ENCODE measurements around the gene HDLBP.

HDLBP gene

GRCh38 chr2:241195506-241196130, 119.9 kb downstream of the HDLBP start:
- DNase-seq (ENCODE audit: low read depth): no peak

DNA sequence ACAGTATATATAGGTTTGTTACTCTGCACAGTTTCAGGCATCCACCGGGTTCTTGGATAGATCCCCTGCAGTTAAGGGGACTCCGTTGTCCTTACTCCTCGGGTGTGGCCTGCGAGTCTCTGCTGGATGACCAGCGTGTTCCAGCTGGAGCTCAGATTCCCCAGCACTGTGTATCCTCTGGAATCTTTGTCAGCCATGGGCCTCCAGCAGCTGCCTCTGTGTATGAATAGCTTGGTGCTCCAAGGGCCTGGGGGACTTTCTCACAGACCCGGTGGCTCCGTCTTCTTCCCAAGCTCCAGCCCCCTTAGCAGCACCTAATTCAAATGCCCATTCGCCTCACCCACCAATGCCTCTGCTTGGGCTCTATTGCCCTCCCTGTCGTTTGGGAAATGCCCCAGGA, 120.7 kb downstream of the HDLBP start:
- no peak for DNase-seq (ENCODE audit: low read depth)

- DNase-seq (ENCODE audit: low read depth): no peak
Observed at GRCh38 chr2:241193271-241193670, 122.2 kb downstream of the HDLBP start.

DNA sequence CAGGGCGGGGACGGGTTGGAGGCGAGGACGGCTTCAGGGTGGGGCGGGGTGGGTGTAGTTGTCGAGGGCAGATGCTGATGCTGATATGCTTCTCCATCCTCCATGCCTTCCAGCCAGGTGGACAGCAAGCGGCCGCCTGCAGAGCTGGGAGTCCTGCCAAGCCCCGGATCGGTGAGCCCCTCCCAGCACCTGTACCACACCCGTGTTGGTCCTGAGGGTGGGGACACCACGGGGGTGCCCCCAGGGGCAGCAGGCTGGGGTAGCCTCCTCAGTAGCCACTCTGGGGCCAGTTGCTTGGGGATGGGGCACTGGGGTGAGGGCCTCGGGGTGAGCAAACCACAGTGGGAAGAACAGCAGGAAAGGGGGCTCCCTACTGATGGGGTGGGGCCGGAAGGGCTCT, 124.4 kb downstream of the HDLBP start:
- no peak for DNase-seq (ENCODE audit: low read depth)

DNA sequence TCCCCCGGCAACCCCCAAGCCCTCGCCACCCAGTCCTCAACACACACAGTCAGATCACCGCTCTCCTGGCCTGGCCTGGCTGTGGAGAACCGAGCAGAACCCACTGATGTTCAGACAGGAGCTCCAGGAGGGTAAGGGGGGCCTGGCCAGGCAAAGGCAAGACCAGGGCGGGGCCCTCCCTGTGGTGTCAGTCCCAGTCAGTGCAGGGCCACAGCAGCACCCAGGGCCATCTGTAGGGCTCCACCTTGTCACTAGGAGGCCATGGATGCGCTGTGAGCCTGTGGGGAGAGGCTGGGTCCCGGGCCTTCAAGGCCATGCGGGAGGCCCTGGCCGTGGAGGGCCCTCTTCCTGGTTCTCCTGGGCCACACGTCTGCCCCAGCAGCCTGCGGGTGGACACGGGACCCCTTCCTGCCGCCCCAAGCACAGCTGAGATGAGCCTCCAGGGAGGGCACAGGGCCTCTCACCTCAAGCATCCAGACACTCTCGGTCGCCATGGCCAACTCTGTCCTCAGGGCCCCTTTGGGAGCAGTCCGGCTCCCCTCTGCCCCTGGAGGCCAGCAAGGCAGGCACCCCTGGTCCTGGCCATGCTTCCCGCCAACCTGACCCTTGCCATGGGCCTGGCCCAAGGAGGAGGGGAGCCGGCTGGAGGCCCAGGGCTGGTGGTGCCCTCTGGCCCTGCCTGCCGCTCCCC, 125.0 kb downstream of the HDLBP start:
- no peak for DNase-seq (ENCODE audit: low read depth)

DNA sequence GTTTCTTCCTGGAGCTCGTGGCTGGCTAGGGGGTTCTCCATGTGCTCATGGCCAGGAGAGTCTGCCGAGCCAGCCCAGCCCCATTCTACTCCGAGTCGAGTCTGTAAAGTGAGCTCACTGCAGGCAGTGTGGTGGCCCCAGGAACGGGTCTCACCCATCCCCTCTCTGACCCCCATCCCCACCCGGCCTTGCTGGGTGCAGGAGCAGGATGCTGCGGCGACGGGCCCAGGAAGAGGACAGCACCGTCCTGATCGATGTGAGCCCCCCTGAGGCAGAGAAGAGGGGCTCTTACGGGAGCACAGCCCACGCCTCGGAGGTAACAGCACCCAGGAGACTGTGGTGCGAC, 125.6 kb downstream of the HDLBP start:
- DNase-seq (ENCODE audit: low read depth): no peak

DNA sequence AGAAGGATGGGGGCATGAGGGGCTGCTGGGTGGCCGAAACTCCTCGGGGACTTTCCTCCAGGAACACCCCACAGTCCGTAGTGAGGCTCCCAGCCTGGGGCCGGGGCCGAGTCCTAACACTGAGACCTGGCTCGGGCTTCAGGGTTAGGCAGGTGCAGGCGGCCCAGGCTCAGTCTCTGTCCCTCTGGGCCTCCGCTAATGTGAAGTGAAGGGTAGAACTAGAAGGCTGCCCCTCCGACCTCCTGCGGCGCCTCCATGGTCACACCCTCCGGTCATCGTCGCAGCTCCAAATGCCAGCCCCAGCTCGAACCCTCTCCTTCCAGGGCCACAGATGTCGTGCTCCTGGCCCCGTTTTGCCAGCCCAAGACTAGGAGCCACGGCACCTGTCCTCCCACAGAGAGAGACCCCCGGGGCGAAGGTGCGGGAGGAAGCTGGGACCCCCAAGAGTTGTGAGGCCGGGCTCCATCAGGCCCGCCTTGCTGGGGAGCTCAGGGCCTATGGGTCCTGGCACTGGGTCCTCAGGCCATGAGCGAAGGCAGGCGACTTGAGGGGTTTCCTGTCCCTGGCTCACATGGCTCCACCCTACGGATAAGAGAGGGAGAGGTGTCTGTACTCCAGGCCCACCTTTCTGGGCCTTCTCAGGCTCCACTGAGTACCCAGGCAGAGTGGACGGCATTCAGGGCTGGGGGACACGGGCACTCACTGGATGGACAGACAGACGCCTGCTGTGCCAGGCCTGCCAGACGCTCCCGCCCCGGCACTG, 126.2 kb downstream of the HDLBP start:
- no peak for DNase-seq (ENCODE audit: low read depth)

DNA sequence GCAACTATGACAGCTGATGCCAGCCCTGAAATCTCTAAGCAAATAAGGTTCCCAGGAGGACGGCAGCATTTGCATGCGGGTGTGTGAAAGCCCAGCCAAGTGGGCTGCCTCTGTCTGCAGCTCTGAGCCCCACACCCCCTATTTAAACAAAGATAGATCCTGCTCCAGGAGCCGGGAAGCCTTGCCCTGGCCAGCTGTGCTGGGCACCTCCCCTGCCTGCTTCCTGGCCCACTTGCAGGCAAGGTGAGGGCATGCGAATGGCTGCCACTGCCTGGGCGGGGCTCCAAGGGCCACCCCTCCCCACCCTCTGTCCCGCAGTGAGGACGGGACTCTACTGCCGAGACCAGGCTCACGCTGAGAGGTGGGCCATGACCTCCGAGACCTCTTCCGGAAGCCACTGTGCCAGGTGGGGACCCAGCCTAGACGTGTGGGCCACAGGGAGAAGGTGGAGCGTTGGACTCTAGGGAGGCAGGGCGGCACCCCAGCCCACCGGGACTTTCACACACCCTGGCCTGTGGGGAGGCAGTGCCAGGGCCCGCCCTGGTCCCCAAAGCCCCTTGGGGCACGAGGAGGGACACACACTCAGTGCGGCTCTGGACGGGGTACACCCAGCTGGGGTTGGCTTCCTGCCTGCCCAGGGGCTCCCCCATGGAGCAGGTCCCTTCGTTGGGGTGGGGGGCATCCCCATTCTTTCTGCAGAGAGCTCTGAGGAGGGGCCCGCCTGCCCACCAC, 126.9 kb downstream of the HDLBP start, which contains the start of gene ANO7:
ANO7 (plus strand) TSS at position 317 of the 732 bp plus-strand sequence. CDS start 1,387 bp downstream, outside the sequence.
- DNase-seq (ENCODE audit: low read depth): no peak

DNA sequence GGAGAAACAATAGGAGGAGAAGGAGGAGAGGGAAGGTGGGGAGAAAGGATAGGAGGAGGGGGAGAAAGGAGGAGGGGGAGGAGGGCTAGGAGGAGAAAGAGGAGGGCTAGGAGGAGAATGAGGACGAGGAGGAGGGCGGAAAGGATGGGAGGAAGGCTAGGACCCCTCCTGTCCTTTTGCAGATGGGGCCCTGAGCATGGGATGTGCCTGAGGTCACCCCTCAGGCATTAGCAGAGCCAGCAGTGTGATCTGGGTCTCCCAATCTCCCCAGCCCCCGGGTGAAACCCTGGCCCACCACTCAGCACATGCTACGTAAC, 127.6 kb downstream of the HDLBP start:
- no peak for DNase-seq (ENCODE audit: low read depth)

DNA sequence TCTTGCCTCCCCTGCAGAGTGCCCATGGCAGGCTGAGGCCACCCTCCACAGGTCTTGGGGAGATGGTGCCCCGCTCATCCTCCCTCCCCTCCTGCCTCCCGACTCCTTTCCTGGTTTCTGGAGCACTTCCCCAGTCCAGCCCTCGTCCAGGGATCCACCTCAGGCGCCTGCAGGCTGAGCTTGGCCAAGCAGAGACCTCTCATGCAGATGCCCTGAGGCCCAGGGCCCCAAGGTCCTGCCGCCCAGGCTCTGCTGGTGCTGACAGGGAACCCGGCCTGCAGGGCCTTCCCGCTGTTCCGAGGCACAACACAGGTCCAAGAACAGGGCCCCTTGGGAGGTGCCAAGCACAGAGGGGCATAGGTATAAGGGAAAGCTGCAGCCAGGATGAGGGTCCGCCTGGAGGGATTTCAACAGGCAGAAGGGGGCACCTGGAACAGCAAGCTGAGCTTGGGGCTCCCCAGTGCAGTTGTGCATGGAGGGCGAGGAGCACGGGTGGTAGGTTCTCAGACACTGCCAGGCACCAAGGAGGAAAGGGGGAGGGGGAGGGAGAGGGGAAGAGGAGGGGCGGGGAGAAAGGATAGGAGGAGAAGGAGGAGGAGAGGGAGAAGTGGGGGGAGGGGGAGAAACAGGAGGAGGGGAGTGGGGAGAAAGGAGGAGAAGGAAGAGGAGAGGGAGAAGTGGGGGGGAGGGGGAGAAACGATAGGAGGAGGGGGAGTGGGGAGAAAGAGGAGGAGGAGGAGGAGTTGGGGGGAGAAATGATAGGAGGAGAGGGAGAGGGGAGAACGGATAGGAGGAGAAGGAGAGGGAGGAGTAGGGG, 128.2 kb downstream of the HDLBP start:
- DNase-seq (ENCODE audit: low read depth): no peak

DNA sequence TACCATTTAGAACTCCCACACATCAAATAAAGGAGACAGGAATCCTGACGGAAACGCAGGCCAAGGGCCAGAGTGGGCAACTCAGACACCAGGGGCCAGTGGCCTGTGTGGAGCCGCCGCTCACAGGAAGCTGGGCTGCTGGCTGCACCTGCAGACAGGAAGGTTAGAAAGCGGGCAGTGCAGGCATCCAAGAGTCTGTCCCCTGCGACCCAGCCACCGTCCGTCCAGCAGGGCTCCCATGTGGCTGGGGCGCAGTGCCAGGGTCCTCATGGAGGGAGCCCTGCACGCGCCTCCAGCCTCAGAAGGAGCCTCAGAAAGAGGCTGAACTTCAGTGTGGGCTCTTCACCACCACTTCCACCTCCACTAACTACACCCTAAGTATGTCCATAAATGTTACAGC, 129.5 kb downstream of the HDLBP start:
- DNase-seq (ENCODE audit: low read depth): no peak

DNA sequence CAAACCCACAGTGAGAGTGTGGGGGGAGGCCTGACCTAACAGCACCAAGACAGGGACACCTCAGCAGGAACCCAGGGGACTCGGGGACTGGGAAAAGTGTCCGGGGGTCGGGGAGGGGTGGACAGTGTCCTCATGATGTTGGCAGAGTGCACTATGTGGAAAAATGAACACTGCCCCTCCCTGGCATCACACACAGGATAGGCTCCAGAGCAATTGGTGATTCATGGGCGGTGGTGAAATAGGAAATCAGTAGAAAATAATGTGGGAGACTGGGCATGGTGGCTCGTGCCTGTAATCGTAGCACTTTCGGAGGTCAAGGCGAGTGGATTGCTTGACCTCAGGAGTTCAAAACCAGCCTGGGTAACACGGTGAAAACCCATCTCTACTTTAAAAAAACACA, 130.6 kb downstream of the HDLBP start:
- no peak for DNase-seq (ENCODE audit: low read depth)

- no peak for DNase-seq (ENCODE audit: low read depth)
Observed at GRCh38 chr2:241183221-241183620, 132.3 kb downstream of the HDLBP start.

- no peak for DNase-seq (ENCODE audit: low read depth)
Observed at GRCh38 chr2:241182531-241183133, 132.8 kb downstream of the HDLBP start.

DNA sequence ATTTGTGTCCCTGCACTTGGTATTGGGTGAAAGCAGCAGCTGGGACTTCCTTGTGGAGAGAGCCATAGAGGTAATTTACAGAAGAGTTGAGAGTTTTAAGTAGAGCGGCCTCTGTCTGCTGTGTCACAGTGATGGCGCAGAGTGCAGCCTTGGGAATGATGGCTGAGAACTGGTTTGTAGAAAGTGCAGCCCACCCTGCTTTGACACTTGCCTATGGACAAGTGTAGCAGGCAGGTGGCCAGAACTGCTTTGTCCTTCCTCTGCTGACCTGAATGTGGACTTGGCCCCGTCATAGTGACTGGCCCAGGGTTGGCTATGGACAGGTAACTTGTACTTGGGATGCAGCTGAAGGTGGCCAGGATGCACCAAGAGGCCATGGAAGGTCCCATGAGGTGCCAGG, 133.3 kb downstream of the HDLBP start:
- DNase-seq (ENCODE audit: low read depth): no peak

DNA sequence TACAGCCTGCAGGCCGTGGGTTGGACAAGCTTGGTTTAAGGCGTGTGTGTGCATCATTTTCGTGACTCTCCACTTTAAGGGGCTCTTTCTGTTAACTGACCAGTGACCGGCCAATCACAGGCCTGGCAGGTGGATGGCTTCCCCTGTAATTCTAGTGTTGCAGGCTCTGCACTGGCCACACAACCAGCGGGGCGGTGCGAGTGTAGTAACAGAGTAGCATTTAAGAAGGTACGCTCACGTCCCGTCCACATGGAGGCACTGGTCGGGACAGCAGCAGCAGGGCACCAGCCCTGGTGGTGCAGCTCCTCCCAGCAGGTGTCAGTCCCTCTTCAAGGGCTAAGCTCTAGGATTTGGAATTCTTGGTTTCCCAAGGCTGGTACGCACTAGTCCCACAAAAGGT, 135.0 kb downstream of the HDLBP start:
- DNase-seq (ENCODE audit: low read depth): no peak

- DNase-seq (ENCODE audit: low read depth): no peak
Observed at GRCh38 chr2:241179899-241180298, 135.6 kb downstream of the HDLBP start.

DNA sequence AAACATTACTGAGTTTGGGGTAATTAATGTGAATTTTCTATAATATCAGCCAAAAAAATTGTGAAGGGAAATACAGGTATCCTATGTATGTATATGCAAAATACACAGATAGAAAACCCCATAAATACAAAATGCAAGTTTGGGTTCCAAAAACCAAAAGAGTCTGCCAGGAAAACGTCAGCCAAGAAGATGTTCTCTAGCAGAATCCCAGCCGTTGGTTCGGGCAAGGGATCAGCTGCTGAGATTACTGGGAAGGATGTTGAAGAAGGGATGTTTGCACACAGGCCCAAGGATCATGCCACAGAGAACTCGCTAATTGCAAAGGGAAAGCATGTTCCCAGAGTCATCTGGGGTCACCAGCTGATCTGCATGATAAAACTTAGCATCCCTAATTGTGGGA, 136.5 kb downstream of the HDLBP start:
- DNase-seq (ENCODE audit: low read depth): no peak

DNA sequence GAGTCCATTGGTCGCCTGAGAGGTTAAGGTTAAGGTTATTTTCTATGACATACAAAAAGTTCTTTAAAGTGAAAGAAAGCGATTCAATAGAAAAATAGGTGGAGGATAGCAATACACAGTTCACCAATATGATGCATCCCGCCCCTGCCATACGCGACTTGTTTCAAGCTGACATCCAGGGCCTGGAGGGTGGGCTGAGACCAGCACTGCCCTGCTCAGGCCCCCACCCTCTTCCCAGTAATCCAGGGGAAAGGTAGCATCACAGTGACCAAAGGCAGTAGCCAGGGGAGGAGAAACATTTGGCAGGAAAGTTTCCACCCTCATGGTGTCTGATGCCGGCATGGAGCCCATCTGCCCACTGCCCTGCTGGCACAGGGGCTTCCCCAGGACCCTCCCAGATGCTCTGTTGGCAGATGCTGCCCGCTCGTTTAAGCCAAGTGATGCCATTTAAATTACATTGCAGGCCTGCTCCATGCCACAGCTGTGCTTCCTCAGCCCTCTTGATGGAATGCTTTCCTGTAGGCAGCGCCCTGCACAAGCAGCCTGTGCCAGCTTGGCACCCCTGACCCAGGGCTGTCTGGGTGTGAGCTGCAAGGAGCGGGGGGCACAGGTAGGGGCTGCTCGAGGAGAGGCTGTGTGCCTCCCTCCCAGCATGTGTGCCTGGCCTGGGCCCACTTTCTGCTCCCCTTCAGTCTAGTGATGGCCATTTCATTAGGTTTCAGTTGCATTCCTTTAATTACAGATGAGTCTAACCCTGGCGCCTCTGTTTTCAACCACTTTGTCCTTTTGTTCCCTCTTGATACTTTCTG, 137.7 kb downstream of the HDLBP start:
- no peak for DNase-seq (ENCODE audit: low read depth)
